Measurements from ENCODE around the gene LAT.

The LAT gene

GRCh38 chr16:28943281-28943680 lies 41.6 kb upstream of the LAT start:
- H3K9me2 ChIP-seq (replicated peaks; ENCODE audit: insufficient read depth, low read length) = no peaks in the 10 kb centered on the region
- H3K9ac ChIP-seq (ENCODE audit: low read length) = no peak overlapping the region
- no peak overlapping the region for H3K4me2 ChIP-seq (ENCODE audit: low read depth, low read length)
- peaks cover 6% of the 10 kb centered on the region; the same call in 1 of the 2 replicates for H3K27me3 ChIP-seq (replicated peaks; ENCODE audit: insufficient read depth, low read length)
- H4K20me1 ChIP-seq (ENCODE audit: insufficient read depth, low read length) = no peaks in the 10 kb centered on the region
- DNase-seq = no peak
- no peak overlapping the region for H3K27ac ChIP-seq (ENCODE audit: low read length)
- TF ChIP-seq CTCF (IDR thresholded peaks at IDR 0.05; ENCODE audit: low read length) (no peak), EZH2 (optimal IDR thresholded peaks at IDR 0.05; ENCODE audit: low read depth, low read length) (no peak), EZH2phosphoT487 (IDR thresholded peaks at IDR 0.05; ENCODE audit: low read length) (no peak)
- H3F3A ChIP-seq (ENCODE audit: insufficient read depth, low read length) = no peaks in the 10 kb centered on the region
- H3K79me2 ChIP-seq (ENCODE audit: low read length) = no peaks in the 10 kb centered on the region
- H3K36me3 ChIP-seq (replicated peaks; ENCODE audit: insufficient read depth, low read length) = no peaks in the 10 kb centered on the region
- H3K4me1 ChIP-seq (ENCODE audit: low read length) = 0 out of 2 replicates have a peak, but pooled peaks cover 4% of the 10 kb centered on the region
- no peak overlapping the region for H3K4me3 ChIP-seq (ENCODE audit: low read length)
- no peaks in the 10 kb centered on the region for H3K9me3 ChIP-seq (replicated peaks; ENCODE audit: insufficient read depth, low read length)
- H2AFZ ChIP-seq (ENCODE audit: low read length) = no peak overlapping the region

GRCh38 chr16:28946681-28947080 lies 38.2 kb upstream of the LAT start:
- TF ChIP-seq EZH2 (optimal IDR thresholded peaks at IDR 0.05; ENCODE audit: low read depth, low read length) = no peak
- TF ChIP-seq EZH2phosphoT487 (IDR thresholded peaks at IDR 0.05; ENCODE audit: low read length) = no peak
- TF ChIP-seq CTCF (IDR thresholded peaks at IDR 0.05; ENCODE audit: low read length) = no peak

GRCh38 chr16:28950648-28951409 lies 34.0 kb upstream of the LAT start, which contains the start of gene NFATC2IP:
Gene NFATC2IP (plus strand): TSS chr16:28950937. CDS start chr16:28951012, 75 bp downstream.
- peak within 1 kb of the TSS; percentile 89 for H3K9ac ChIP-seq (ENCODE audit: low read length)
- no peaks in the 10 kb centered on the region for H3K9me3 ChIP-seq (replicated peaks; ENCODE audit: insufficient read depth, low read length)
- H3K27ac ChIP-seq (ENCODE audit: low read length) = peak within 1 kb of the TSS; percentile 29; the same call in 1 of the 2 replicates
- DNase-seq = peak; percentile 100
- peak within 1 kb of the TSS; percentile 95 for H3K4me2 ChIP-seq (ENCODE audit: low read depth, low read length)
- peak within 1 kb of the TSS; percentile 81 for H3K4me3 ChIP-seq (ENCODE audit: low read length)
- no peaks in the 10 kb centered on the region for H4K20me1 ChIP-seq (ENCODE audit: insufficient read depth, low read length)
- peak within 1 kb of the TSS; percentile 91 for H2AFZ ChIP-seq (ENCODE audit: low read length)
- peaks cover 9% of the 10 kb centered on the region for H3K4me1 ChIP-seq (ENCODE audit: low read length)
- H3K9me2 ChIP-seq (replicated peaks; ENCODE audit: insufficient read depth, low read length) = no peaks in the 10 kb centered on the region
- H3K79me2 ChIP-seq (ENCODE audit: low read length) = peaks cover 44% of the 10 kb centered on the region
- no peaks in the 10 kb centered on the region for H3F3A ChIP-seq (ENCODE audit: insufficient read depth, low read length)
- H3K36me3 ChIP-seq (replicated peaks; ENCODE audit: insufficient read depth, low read length) = peaks cover 7% of the 10 kb centered on the region; the same call in 1 of the 2 replicates
- TF ChIP-seq EZH2phosphoT487 (IDR thresholded peaks at IDR 0.05; ENCODE audit: low read length) = no peak
- TF ChIP-seq CTCF (IDR thresholded peaks at IDR 0.05; ENCODE audit: low read length) = no peak
- no peak for TF ChIP-seq EZH2 (optimal IDR thresholded peaks at IDR 0.05; ENCODE audit: low read depth, low read length)
- no peaks in the 10 kb centered on the region for H3K27me3 ChIP-seq (replicated peaks; ENCODE audit: insufficient read depth, low read length)

More at GRCh38 chr16:28946681-28947080, 38.2 kb upstream of the LAT start:
- H3K4me2 ChIP-seq (ENCODE audit: low read depth, low read length) = no peak overlapping the region
- H4K20me1 ChIP-seq (ENCODE audit: insufficient read depth, low read length) = no peaks in the 10 kb centered on the region
- H3K9ac ChIP-seq (ENCODE audit: low read length) = no peak overlapping the region
- no peaks in the 10 kb centered on the region for H3K9me3 ChIP-seq (replicated peaks; ENCODE audit: insufficient read depth, low read length)
- no peaks in the 10 kb centered on the region for H3F3A ChIP-seq (ENCODE audit: insufficient read depth, low read length)
- no peaks in the 10 kb centered on the region for H3K27me3 ChIP-seq (replicated peaks; ENCODE audit: insufficient read depth, low read length)
- H3K27ac ChIP-seq (ENCODE audit: low read length) = no peak overlapping the region
- no peak overlapping the region for H2AFZ ChIP-seq (ENCODE audit: low read length)
- H3K4me3 ChIP-seq (ENCODE audit: low read length) = no peak overlapping the region
- peaks cover 8% of the 10 kb centered on the region for H3K79me2 ChIP-seq (ENCODE audit: low read length)
- H3K36me3 ChIP-seq (replicated peaks; ENCODE audit: insufficient read depth, low read length) = no peaks in the 10 kb centered on the region
- H3K9me2 ChIP-seq (replicated peaks; ENCODE audit: insufficient read depth, low read length) = no peaks in the 10 kb centered on the region
- DNase-seq = no peak
- 0 out of 2 replicates have a peak, but pooled peaks cover 5% of the 10 kb centered on the region for H3K4me1 ChIP-seq (ENCODE audit: low read length)

Data from MM.1S (cell line).